ENCODE measurements around the gene GIMAP4.
"Not testable (repeated sequence)": the region's sequence is repeated elsewhere in the genome, so short reads cannot be mapped to it uniquely, and the experiment has no call there.

The GIMAP4 gene

DNA sequence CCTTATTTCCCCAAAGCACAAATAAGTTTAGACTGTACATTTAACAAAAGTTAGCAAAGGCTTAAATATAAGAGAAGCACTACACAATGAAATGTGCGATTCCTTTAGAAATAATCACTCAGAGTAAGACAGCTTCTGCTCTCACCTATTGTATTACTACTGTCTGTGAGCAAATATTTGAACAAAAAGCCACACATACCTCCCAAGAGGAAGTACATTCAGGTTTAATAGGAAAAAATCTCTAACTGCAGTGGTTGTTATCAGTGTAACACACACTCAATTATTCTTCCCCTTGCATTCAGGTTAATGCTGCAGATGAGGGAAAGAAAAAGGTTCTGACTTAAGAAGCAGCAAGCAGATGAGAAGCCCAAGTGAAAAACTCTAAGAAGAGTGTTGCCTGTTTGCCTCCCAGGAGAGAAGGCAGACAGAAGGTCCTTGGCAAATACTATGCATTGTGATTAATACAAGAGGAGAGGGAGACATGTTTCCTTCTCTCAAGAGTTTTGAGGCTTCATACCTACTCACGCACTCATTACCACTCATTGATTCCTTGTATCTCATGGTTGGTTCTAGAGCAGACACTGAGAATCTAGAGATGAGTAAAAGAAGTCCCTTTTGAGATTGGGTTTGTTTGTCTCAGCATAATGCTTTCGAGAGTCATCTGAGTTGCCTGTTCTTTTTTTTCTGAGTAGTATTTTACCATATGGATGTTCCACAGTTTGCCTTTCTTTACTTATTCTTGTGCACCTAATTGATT, 13.6 kb downstream of the GIMAP4 start:
- DNase-seq (ENCODE audit: low spot score): no peak

DNA sequence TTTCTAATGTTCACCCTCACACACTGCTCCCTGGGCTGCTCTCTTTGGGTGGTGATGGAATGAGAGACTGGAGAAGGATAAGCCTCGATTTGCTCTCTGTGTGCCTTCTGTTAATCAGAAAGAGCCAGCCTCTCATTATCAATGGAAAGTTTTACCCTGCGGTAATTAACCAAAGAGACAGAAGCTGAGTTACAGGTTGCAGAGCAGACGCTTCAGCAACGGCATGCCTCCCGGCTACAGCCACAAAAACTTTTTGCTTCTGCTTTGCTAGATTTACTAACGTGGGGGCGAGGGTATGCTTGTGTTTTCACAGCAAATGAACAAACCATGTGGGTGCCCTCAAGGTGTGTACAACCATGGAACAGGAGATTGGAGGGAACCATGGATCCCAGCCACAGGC, 18.0 kb downstream of the GIMAP4 start:
- DNase-seq (ENCODE audit: low spot score): no peak

DNA sequence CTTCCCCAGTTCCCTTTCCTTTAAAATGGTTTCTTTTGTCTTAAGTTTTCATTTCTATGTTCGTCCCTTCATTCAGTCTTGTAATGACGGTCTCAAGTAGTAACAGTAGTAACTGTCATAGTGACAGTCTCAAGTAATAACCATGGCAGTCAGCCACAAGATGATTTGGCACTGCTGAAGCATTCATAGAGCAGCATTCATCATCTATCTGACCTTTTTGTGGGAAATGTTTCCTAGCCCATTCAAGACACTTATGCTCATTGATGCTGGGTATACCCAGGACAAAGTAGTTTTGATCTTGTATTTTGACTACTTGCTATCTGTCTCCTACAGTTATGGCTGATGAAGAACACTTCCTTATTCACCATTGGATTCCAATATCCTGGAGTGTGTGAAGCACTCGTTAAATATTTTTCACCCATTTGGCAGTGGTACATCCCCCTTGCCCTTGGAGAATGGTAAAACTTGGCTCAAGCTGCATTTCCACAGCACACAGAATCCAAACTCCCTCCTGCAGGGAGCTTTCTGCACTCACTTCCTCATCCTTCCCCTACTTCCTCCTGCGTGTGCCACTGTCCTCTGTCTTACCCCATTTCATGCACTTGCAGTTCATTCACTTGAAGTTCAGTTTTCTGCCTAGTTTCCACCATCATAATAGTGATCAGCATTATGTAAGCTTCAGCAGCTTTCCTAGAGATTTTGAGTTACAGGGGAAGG, 19.0 kb downstream of the GIMAP4 start:
- no peak for DNase-seq (ENCODE audit: low spot score)

DNA sequence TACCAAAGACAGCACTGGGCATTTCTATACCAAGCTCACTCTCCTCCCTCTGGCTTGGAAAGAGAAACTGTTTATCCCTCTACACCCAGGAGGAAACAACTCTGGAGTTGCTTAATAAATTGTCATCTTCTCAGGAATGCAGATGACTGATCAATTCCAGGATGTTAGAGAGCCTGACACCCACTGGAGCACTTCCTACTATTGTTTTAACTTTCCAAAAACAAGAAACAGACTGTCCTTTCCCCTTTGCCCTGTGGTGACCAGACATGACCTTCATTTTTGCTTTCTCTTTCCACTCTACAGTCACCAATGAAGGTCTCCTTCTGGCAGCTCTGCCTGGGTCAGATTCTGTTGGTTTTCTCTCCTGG, 19.6 kb downstream of the GIMAP4 start:
- DNase-seq (ENCODE audit: low spot score): no peak

DNA sequence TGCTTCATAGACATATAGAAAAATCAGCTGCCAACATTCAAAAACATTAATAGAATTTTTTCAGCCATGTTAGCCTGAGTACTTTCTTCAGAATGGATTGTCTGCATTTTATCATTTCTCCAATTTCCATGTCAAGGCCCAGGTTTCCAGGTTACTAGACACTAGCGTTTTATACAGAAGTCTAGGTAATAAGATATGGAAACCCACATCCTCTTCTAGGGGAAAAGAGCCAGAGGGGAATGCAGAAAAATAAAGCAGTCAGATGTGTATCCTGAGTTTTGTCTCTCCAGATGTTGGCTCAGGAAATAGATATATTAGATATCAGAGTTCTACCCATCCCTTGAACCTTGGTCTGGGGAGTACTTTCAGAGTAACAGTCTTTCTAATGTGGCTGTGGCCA, 20.4 kb downstream of the GIMAP4 start:
- DNase-seq (ENCODE audit: low spot score): no peak

DNA sequence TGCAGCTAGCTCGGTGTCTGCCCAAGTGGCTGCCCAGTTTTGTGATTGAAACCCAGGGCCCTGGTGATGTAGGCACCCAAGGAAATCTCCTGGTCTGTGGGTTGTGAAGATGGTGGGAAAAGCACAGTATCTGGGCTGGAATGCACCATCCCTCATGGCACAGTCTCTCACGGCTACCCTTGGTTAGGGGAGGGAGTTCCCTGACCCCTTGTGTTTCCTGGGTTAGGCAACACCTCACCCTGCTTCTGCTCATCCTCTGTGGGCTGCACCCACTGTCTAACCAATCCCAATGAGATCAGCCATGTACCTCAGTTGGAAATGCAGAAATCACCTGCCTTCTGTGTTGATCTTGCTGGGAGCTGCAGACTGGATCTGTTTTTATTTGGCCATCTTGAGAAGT, 27.6 kb downstream of the GIMAP4 start:
- no peak for DNase-seq (ENCODE audit: low spot score)

DNA sequence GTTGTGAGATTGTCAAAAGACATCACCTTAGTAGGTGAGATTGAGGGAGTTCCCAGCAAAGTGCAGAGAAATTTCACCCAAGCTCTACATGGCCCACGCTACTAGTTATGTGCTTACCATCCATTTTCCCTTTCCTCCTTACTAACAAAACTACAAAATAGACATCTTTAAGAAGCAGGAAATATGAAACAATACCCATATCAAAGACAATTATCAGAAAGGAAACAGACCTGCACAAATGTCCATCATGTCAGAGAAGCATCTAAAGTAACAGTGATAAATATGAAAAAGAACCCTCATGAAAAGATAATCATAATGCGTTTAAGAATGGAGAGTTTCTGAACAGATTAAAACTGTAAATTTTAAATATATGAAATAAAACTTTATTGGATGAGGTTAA, 28.2 kb downstream of the GIMAP4 start:
- DNase-seq (ENCODE audit: low spot score): no peak

DNA sequence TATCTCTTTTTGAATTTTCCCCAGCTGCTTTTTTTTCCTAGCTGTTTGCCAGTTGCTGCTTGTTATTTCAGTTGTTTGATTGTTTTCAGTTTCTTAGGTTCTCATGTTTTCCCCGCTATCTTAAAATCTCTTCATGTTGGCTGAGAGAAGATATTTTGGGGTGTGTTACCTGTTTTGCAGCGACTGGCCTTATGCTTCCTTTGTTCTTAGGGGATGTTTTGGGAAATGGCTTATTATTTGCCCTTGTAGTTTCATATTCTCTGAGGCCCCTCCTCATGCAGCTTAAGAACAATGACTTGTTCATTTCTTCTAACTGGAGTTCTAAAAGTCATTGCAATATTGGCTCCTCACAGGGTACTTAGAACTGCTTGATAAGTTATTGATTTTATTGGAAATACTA, 36.4 kb downstream of the GIMAP4 start:
- DNase-seq (ENCODE audit: low spot score): not testable (repeated sequence)

DNA sequence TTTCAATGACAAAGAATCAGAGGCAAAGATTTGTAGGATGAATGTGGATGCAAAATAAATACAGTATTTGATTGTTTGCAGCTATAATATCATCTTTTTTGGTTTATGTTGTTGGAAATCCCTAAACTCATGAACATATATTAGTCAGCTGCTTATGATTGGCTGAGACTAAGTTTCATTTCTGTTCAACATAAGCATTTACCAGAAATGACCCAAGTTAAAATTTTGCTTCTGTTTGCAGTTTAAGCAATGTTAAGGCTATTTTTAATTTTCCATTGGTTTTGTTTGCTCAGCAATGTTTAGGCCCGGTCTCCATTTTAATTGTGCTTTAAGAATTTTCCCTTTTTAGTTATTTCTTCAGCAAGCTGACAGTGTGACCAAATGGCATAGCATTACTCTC, 43.0 kb downstream of the GIMAP4 start:
- DNase-seq (ENCODE audit: low spot score): no peak

DNA sequence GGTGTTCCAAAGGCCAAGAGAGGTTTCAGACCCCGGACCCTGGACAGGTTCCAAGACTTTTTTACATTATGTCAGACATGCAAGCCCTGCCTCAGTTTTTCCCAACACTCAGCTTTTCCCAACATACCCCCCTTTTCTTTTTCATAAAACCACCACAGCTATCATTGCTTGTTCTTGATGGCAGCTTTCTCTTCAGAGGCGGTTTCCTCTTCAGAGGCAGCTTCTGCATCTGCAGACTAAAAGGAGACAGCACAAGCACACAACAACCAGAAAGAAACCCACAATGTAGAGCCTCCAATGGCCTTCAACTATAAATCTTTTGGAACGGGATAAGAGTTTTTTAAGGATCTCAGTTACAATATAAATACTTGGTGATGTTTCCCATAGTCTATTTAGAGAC, 45.7 kb downstream of the GIMAP4 start:
- no peak for DNase-seq (ENCODE audit: low spot score)

DNA sequence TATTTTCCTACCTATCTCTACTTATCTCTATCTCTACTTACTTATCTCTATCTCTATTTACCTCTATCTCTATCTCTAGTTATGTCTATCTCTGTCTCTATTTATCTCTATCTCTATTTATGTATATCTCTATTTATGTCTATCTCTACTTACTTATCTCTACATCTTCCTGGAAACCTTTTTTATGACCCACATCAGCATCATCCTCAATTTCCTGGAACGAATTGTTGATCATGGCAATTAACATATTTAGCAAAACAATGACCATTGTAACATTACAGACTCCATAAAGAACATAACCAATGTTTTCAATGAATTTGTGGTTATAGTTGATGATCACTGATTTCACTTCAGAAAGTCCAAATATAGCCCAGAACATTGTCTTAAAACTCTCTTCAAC, 46.7 kb downstream of the GIMAP4 start:
- DNase-seq (ENCODE audit: low spot score): no peak

DNA sequence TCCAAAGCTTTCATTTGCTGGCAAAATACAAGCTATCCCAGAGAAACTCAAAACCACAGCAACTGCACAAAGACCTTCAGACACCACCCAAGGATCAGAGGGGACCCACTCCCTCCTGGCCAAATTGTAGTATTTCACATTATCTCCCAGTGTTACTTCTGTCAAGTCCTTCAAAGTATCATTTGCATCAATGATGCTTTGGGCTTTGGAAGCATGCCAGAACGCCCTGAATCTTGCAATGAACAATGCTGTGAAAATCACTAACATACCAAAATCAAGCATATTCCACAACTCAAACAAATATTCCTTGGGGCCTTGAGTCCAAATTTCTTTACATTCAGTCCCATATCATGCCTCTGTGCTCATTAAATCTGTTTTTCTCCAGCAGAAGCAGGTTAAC, 47.2 kb downstream of the GIMAP4 start:
- not testable (repeated sequence) for DNase-seq (ENCODE audit: low spot score)

DNA sequence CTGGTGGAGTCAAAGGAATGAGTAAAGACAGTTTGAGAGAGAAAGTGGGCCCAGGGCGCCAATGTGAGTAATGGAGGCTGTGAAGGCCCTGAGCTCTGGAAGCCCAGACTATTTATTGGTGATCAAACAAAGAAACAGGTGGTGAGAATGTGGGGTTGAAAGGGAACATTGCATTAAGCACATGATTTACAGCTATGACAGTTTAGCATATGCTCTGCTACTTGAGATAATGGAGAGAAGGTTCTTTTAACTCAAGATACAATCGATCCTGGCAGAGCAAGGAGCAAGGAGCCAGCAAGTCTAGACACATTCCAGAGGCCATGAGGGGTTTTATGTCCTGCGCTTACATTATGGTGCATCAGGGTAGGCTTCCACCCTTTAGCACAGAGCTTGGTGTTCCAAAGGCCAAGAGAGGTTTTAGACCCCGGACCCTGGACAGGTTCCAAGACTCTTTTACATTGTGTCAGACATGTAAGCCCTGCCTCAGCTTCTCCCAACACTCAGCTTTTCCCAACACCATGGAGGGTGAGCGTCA, 48.1 kb downstream of the GIMAP4 start:
- not testable (repeated sequence) for DNase-seq (ENCODE audit: low spot score)

DNA sequence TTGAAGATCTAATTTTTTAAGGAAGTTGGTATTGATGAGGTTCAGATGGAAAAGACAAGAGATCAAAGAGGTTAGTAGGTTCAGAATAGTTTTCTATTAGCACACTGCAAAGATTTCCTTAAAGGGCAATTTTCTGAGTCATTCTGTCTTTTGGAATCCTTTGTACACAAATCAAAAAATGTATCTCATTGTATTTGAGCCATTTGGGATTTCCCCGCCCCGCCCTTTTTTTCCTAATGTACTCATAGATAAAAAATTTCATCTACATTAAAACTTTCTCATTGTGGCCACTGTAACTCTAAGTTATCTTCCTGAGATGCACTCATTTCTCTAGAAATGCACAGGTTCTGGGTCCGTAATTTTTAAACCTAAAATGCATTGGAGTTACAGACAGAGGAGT, 52.9 kb downstream of the GIMAP4 start:
- DNase-seq (ENCODE audit: low spot score): no peak

DNA sequence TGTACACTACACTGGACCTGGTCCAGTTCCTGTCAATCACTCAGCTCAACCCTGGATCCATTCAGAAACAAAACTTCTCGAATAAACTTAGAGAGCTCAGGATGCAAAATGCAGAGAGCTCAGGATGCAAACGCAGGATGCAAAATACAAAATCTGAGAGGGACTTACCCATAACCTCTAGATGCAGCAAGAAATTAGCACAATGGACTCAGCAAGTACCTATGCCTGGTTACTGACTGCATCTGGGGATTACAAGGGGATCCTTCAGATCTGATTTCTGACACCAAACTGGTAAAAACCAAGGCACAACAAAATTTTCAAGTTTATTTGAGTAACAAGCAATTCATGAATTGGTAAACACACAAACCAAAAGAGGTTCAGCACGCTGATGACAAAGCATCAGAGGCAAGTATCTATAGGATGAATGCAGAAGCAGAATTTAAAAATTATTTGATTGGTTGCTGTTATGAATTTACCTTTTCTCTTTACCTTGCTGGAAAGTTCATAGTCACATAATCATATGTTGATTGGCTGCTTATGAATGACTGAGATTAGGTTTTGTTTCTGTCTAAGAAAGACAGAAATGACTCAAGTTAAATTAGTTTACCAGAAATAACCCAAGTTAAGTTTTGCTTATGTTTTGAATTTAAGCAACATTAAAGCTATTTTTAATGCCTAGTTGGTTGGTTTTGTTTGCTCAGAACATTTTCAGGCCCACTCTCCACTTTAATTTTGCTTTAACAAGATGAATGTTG, 53.6 kb downstream of the GIMAP4 start:
- DNase-seq (ENCODE audit: low spot score): no peak

DNA sequence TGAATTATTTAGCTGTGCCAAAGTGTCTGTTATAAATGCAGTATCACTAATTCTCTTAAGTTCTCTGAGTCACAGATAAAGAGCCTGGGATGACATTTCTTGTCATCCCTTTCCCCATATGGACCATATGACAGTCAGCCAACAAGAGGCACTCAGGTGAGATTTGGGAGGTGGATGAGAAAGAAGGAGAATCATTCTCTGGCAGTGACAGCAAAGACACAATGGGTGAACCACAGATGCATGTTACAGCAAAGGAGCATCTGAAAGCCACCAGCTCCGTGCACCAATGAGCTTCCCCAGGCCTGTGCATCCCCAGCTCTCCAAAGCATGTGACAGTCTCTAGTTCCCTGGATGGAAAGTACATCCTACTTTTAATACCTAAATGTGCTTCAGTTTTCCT, 54.2 kb downstream of the GIMAP4 start:
- DNase-seq (ENCODE audit: low spot score): no peak

Data from AG20443 (cell line).